K562 (cell line): ENCODE results near the gene C9orf50. TPM values are rescaled to one million over a fixed set of nuclear protein-coding genes. Genes with fewer than 3 reads are reported as not detected.

ENCODE experiments used
- BACH1 ChIP-seq: fragments of 200-800 bp; sonication (Bioruptor generic); IDR thresholded peaks from 2 replicates; pipeline ENCODE4 v1.6.1; 2016; ENCODE audit warnings: missing genetic modification characterization, missing compliant biosample characterization
- HDAC8 ChIP-seq: fragments of 450-650 bp; IDR thresholded peaks from 2 replicates; pipeline ENCODE4 v1.6.1; 2016; ENCODE audit warnings: mild to moderate bottlenecking, missing genetic modification characterization, moderate library complexity, missing compliant biosample characterization
- NCOA2 ChIP-seq, 2 experiments: fragments of 450-650 bp; IDR thresholded peaks; 2 replicates each; pipeline ENCODE4 v1.6.1; 2018; ENCODE audit warnings: mild to moderate bottlenecking in 2 of 2, moderate library complexity in 1 of 2; ENCODE audit not compliant: partially characterized antibody in 2 of 2
- NKRF ChIP-seq: fragments of 450-650 bp; IDR thresholded peaks from 2 replicates; pipeline ENCODE4 v1.6.1; 2016; ENCODE audit warnings: borderline replicate concordance
- PTBP1 ChIP-seq: fragments of 200-400 bp; formaldehyde crosslinking; IDR thresholded peaks from 2 replicates; pipeline ENCODE4 v1.6.1; 2017; ENCODE audit warnings: low read depth, low read length
- TEAD4 ChIP-seq, 2 experiments: sonication (generic) in 1 of 2; formaldehyde crosslinking in 1 of 2; IDR thresholded peaks; 2 replicates each; pipeline versions ENCODE4 v1.6.1 to v1.8.0; 2012 to 2022; ENCODE audit warnings: borderline replicate concordance in 1 of 2, inconsistent platforms in 1 of 2, low read length in 1 of 2, mild to moderate bottlenecking in 1 of 2, missing genetic modification reagents in 1 of 2
- ZFPM2 ChIP-seq: fragments of 250-450 bp; sonication (Bioruptor Pico); IDR thresholded peaks from 2 replicates; pipeline ENCODE4 v1.5.1; 2022; ENCODE audit warnings: mild to moderate bottlenecking
- ZNF12 ChIP-seq: sonication (generic); formaldehyde crosslinking; IDR thresholded peaks from 2 replicates; pipeline ENCODE4 v1.4.0; 2020; ENCODE audit warnings: mild to moderate bottlenecking, missing genetic modification reagents
- ZNF146 ChIP-seq: IDR thresholded peaks from one replicate; pipeline ENCODE4 v1.6.1; 2018; ENCODE audit warnings: missing compliant biosample characterization; ENCODE audit not compliant: unreplicated experiment
- polyA plus RNA-seq, 8 experiments: library from polyadenylated mRNA; depleted of rRNA in 4 of 8; stranded (reverse) in 5 of 8; unstranded in 3 of 8; fragments of >200 nt; fragmentation: Nextera tagmentation in 2 of 8; fragmentation: Illumina TruSeq in 1 of 8; extraction: Ambion mirVana in 2 of 8; extraction: Trizol in 1 of 8; gene quantifications; 2 replicates each; pipeline versions ENCODE4 v1.2.1 to v1.2.3, GENCODE V29; 2011 to 2014; ENCODE audit warnings: inconsistent platforms in 1 of 8, missing spikeins in 1 of 8
- total RNA-seq, 7 experiments: library from RNA; depleted of rRNA in 6 of 7; stranded (reverse); fragments of >200 nt in 6 of 7; fragmentation: Illumina TruSeq in 2 of 7; extraction: Trizol in 2 of 7; gene quantifications; 2 replicates each; pipeline versions ENCODE4 v1.2.1 to v1.2.3, GENCODE V29; 2011 to 2021; ENCODE audit warnings: low replicate concordance in 1 of 7
- TF ChIP-seq, protein P1 (sequence below): fragments of 450-650 bp; formaldehyde crosslinking; conservative IDR thresholded peaks from 2 replicates; pipeline ENCODE4 v1.4.0; 2022; ENCODE audit warnings: mild to moderate bottlenecking, missing genetic modification characterization

The C9orf50 gene
- total and polyA plus RNA-seq, 9 of the 15 experiments (the other 6 are each of a cell fraction or from before 2014, with no cell fraction given): not detected

DNA sequence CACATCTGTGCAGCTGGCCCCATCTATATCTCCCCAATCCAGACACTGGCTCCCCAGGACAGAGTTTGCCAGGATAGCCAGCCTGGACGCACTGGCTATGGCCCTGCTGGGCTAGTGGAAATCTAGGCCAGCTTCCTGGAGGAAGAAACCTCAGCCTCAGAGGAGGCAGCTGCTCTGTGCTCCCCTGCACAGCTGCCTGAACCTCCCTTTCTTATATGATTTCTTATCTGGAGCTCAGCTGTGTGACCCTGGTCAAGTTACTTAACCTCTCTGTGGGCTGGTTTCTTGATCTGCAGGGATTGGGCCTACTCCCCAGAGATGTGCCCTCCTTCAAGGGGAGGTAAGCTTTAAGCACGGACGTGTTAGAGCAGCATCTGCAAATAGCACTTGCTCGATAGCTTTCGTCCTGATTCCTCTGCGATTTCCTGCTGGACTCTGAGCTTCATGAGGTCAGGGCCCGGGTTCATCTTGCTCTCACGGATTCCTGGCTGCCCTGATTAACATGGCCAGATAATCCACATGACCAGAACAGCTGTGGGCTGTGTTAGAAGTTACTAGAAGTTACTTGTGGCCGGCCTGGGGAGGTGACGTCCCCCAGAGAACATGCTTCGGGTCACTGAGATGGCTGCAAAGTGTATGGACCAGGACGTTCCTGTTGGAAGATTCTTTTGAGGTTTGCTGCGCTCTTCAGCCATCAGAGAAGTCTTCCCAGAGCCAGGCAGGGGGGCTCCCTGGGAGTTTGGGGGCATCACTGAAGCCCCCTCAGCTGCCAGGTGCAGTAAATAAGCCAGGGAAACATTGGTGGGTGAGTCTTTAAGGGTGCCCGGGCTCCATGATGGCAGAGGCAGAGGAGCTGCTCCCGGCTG is 14.5 kb downstream of the C9orf50 start (continued):
- TF ChIP-seq NKRF: no peak
- TF ChIP-seq ZNF12 (CRISPR knock-in tag): no peak
- no peak for TF ChIP-seq TEAD4 (IDR thresholded peaks at IDR 0.05; ENCODE audit: low read length)
- no peak for TF ChIP-seq TEAD4 (CRISPR knock-in tag; IDR thresholded peaks at IDR 0.05; ENCODE audit: borderline replicate concordance)
- TF ChIP-seq, protein P1, sequence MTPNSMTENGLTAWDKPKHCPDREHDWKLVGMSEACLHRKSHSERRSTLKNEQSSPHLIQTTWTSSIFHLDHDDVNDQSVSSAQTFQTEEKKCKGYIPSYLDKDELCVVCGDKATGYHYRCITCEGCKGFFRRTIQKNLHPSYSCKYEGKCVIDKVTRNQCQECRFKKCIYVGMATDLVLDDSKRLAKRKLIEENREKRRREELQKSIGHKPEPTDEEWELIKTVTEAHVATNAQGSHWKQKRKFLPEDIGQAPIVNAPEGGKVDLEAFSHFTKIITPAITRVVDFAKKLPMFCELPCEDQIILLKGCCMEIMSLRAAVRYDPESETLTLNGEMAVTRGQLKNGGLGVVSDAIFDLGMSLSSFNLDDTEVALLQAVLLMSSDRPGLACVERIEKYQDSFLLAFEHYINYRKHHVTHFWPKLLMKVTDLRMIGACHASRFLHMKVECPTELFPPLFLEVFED (CRISPR knock-in tag): no peak
- TF ChIP-seq BACH1 (tag): no peak
- no peak for TF ChIP-seq ZNF146 (CRISPR knock-in tag)
- TF ChIP-seq ZFPM2 (CRISPR knock-in tag): no peak
- no peak for TF ChIP-seq HDAC8 (tag)
- TF ChIP-seq NCOA2 (IDR thresholded peaks at IDR 0.05; ENCODE audit: partially characterized antibody in 2 of 2): no peak
- 0 out of 2 replicates have a peak, but pooled peaks have one; percentile 47 for TF ChIP-seq PTBP1
- TF ChIP-seq, all 486 proteins: peak for 19
